ENCODE measurements around the gene FRMPD4.

The FRMPD4 gene

DNA sequence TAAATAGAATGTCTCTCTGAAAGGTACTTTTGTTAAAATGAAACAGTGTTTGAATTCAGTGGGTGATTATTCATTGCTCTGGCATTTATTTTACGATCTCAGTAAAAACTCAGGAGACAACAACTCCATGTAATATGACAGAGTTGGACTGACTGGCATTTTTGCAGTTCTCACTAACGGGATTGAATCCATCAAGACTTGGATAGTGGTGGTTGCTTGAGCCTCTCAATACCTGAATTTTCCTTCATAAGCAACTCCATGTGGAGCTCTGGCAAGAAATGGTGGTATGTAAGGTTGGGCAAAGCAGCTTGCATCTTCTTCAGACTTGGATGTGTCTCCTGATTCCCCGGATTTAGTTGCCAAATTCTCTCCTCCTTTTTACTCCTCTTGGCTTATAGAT is 72.7 kb downstream of the FRMPD4 start:
- DNase-seq = no peak

DNA sequence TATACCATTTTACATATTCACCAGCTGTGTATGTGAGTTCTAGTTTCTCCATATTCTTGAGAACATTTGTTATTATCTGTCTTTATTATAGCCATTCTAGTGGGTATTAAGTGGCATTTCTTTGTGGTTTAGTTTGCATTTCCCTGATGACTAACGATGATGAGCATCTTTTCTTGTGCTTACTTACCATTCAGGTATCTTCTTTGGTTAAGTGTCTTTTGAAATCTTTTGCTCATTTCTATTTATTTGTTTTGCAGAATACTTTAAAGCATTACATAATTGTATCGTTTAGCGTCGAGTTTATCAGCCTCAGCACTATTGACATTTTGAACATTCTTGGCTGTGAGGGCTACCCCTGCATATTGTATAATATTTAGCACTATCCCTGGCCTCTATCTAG is 85.4 kb downstream of the FRMPD4 start:
- no peak for DNase-seq

DNA sequence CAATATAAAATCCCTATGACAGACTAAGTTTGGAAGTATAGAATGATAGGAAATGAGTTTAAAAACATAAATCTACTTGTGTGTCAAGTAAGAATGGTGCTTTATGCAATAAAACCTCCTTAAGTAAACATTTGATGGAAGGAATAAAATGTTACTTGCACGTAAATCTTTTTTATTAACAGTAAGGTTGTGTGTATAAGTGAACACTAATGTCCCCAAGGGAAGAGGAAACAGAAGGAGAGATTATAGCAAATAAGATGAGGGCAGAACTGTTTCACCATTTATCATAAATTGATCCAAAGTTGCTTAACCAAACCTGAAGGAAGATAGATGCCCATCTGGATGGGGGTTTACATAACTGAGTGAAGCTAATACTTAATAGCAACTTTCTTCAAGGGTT is 86.8 kb downstream of the FRMPD4 start:
- DNase-seq = peak; percentile 2

DNA sequence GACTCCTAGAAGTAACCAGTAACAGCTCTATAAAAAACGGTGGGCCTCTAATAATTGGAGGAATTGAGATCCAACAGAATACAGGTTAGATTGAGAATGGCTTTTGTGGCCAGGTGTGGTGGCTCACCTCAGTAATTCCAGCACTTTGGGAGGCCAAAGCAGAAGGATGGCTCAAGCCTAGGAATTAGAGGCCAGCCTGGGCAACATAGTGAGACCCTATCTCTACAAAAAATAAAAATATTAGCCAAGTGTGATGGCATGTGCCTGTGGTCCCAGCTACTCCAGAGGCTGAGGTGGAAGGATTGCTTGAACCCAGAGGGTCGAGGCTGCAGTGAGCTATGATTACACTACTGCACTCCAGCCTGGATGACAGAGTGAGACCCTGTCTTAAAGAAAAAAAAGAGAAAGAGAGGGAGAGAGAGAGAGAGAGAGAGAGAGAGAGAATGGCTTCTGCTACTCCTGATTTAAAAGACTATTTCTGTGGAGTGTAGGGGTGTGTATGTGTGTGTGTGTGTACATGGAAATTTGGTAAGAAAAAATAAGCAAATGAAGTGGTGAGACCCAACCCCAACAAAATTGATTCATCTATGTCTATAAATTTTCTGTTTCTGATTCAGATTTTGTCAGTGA is 89.3 kb downstream of the FRMPD4 start:
- no peak for DNase-seq

DNA sequence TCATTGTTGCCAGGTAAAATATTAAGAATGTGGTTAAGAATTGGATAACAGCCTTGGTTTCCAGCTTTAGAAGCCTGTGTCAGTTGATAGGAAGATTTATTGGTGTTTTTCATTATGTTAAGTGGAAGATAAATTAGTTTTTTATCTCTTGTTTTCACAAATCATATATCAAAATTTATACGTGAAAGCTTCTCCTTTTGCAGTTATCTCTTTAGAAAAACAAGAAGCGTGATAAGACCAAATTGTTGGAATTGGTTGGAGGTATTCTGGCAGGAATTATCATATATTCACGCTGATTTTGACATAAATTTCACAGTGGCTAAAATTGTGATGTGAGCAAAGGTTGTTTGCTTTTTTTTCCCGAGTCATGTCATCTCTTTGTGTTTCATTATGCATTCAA is 90.6 kb downstream of the FRMPD4 start:
- DNase-seq = no peak

DNA sequence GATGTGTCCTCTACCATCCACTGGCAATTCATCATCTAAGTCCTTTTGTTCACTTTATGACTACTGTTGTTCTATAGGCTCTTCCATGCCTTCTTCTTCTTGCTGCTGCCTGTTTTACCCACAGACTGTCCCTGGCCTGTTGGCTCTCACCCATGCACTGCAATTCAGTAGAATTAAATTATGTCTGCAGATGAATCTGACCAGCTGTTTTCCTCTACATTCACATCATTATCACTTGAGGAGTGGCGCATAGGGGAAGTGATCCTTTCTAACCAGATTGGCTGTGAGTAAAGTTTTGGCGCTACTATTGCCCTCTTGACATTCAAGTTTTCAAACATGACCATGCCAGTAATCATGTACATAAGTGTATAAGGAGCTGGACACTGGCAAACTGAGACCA is 91.7 kb downstream of the FRMPD4 start:
- DNase-seq = no peak

DNA sequence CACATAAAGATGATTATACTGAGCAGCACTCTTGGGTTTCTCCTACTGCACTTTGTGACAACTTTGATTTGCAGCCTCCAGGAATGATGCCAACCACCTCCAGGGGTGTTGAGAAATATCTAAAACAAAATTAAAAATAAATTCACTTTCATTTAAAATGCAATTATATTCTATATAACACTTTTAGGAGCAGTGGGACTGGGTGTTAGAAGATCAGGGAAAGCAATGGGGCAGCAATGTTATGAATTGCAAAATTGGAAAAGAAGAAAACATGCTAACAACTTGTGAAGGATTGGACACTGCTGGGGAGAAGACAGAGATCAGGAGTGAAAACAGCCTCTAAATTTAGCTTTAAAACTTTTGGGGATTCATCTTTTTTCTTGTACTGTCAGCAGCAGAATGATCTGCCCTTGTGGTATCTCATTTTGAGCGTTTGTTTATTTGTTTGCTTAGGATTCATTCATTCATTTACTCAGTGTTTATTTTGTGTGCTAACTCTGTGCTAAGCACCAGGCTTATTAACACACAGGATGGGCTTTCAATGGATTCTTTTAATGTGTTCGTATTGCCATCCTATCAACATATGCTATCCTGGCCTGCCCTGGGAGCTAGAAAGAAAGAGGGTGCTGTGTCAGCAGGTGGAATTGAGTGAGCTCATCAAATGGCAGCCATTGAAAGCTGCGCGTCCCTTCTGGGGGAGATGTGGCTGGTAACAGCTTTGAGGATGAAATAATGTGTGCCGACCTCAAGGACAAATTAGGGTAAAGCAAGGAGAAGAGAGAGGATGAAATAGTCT is 96.5 kb downstream of the FRMPD4 start:
- DNase-seq = no peak

DNA sequence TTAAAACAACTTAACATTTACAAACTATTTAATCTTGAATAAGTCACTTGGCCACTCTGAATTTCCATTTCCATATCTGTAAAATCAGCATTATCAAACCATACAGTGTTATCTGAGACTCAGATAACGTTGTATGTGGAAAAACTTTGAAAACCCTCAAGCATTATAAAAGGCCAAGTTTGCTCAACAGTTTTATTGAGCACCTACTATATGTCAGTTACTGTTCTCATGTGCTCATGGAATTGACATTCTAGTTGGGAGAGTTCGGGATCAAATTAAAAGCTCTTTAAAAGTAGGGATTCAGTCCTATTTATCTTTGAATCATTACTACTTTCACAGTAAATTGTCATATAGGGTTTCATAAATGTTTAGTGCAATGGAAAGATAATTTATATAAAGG is 97.9 kb downstream of the FRMPD4 start:
- no peak for DNase-seq

DNA sequence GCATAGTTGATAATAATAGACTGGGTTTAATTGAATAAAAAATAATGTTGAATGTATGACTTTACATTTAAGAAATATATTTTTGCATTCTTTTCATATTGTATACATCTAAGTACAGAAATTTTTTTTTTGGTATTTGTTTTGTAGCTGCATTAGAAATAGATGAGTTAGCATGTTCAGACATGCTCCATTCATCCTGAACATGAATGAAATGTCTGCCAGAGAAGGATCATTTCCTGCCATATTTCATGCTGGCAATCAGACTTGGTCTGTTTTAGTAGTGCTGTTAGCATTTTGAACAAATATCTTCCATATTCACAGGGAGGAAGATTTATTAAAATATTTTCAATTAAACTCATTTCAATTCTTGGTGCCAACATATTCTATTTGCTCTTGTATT is 98.9 kb downstream of the FRMPD4 start:
- DNase-seq = no peak

DNA sequence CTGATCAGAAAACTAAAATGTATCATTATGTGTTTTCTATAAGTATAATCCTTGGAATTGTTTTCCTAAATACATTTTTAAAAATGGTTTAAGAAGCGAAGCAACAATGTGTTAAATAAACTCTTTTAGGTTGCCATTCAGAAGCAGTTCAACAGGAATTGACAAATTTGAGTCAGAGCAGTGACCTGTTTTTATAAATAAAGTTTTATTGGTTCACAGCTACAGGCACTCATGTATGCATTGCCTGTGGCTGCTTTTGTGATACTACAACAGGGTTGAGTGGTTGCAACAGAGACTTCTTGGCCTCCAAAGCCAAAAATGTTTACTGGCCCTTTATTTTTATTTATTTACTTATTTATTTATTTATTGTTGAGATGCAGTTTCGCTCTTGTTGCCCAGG is 99.5 kb downstream of the FRMPD4 start:
- no peak for DNase-seq

DNA sequence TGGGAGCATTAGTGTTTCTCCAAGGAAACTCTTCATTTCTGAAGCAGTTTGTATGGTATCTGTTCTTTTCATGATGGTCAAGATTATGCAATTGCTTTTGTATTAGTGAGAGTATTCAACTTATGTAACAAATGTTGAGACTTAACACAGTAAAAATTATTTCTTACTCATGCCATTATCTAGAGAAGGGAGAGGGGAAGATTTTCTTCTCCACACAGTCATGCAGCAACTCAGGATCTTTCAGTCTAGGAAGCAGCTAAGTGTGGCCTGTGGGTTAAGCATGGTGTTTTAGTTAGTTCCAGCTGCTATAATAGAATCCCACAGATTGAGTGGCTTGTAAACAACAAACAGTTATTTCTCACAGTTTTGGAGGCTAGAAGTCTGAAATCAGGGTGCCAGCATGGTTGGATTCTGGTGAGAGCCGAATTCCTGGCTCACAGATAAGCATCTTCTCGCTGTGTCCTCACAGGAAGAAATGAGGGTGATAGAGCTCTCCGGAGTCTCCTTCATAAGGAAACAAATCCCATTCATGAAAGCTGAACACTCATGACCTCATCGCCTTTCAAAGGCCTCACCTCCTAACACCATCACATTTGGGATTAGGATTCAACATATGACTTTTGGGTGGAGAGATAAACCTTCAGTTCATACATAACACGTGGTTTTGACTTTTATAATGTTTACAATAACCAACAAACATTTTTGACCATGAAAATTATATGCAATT is 101.2 kb downstream of the FRMPD4 start:
- no peak for DNase-seq

DNA sequence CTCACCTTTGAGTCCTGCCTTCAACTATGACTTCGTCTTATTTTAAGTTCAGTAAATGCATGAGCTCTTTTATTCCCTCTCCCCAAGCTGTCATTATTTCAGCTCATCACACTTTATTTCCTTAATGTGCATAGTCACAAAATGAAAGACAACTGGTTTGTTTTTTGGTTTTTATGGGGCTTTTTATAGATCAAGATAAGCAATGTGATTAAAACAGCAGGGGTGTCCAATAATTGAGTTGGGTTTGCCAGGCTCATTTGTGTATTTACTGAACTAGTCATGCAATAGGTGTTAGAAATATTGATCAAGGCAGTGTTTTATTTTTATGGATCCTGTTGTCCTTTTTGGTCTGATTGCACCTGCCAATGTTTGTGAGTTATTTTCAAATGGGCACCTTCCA is 102.2 kb downstream of the FRMPD4 start:
- DNase-seq = no peak

DNA sequence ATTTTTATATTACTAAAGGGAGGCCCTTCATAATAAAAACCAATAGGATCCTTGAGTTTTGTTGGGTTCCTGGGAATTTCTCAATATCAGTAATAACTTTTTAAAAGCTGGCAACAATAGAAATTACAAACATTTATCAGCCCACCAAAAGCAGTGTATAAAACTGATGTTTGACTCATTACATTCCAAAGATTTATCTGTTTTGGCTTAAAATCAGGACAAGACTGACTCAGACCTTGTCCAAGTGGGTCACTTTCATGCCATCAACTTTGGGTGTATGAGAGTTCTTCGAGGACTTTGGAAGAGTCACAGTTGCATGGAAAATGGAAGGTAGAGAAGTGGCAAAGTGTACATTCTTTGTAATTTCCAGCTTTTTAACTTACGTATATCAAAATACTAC is 102.8 kb downstream of the FRMPD4 start:
- no peak for DNase-seq

DNA sequence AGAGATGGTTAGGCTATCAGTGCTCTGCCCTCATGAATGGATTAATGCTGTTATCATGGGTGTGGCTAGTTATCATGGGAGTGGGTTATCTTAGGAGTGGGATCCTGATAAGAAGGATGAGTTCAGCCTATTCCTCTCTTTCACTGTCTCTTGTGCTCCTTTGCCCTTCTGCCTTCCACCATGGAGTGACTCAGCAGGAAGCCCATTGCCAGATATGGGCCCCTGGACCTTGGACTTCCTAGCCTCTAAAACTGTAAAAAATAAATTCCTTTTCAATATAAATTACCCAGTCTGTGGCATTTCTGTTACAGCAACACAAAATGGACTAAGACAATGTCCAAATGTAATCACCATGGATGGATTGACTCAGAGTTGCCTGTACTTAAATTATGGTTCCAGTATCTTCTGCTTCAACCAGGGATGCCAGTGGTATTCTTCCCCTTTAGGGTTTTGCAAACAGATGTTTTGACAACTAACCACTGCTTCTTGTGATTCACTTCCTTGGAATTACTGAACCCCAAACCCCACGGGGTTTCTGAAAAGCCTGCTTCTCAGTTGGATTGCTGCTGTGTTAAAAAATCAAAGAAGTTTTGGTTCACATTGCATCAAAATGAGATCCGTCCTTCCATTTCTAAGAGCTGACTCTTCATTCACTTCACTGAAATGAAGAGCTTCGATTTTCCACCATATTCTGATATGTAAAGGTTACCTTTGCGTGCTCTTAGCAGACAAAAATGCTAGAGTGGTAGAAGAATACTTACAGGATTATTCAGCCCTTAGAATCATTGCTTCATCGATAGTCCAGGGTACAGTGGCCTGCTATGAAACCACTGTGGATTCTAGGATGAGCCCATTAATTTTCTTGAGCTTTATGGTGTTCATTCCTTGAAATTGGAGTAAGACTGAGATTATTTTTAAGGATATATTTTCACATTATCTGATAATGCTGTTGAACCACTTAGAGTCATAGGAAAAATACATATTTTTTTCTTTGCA is 107.7 kb downstream of the FRMPD4 start:
- DNase-seq = no peak

DNA sequence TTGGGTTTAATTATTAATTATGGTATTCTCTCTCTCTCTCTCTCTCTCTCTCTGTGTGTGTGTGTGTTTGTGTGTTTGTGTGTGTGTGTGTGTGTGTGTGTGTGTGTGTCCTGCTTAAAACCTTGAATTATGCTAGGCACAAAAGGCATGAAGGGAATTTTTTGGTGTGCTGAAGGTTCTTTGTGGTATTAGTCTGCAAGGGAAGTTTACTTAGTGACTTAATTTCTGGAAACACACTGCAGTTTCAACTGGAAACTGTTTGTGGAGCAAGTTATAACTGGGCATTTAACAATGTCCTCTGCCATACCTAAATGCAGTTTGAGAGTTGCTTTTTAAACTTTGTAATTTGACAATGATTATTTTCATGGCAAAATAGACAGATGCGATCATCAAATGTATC is 111.7 kb downstream of the FRMPD4 start:
- DNase-seq = no peak

DNA sequence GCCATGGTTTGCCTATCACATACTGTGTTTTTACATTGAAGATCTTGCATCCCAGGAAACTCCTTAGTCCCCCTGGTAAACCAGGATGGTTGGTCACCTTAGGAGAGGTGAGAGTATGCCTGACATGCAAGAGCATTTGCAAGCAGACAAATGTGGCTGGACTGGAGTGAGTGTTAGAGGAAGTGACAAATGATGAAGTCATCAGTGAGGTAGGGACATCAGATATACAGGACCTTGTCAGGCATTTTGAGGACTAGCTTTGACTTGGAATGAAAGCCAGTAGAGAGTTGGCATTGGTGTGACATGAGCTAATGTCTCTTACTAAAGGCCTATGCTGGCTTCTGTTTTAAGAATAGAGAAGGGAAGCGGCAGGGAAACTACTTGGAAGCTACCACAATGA is 124.9 kb downstream of the FRMPD4 start:
- DNase-seq = no peak

DNA sequence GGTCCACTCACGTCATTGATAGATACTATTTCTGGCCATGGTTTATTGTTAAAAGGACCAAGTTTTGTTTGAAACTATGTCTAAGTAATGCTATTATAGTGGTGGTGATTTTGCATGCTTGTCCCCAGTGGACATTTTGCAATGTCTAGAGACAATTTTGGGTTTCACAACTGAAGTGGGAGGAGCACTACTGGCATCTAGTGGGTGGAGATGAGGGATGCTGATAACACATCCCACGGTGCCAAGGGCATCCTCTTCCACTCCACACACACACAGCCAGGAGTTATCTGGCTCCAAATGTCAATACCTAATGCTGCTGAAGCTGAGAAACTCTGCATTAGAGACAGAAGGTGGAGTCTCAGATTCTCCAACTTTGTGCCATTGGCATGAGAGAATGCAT is 131.2 kb downstream of the FRMPD4 start:
- DNase-seq = no peak

DNA sequence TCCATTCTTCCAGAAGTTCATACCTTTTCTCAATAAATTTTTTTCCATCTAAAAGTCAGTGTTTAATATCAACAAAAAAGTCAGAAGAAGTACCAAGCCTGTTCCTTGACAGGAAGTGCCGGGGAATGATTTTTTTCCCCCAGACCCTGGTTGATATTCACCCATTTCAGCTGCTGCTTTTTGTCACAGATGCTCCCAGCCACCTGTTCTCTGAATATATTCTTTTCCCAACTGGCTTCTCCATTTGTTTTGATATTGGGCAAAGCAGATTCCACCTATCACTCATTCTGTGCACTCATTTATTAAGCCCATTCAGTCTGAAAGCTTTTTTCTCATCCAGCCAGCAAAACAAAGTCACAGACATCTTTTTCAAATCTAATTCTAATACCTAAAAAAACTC is 139.9 kb downstream of the FRMPD4 start:
- DNase-seq = no peak

DNA sequence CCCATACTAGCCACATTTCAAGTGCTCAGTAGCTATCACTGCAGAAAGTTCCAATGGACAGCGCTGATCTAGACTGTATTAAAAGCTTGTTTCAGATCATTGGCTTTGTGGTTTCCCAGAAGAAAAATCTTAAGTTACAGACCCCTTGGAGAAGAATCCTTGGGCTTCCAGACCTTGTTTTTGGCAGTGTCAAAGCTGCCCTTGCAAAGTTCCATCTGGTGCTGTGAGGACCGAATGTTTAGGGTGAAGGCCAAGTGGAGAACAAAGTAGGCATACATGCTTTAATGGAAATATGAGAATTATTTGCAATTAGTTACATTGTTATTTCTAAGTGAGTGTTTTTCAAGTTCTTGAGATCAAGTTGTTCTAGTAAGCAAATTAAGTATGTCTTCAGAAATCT is 144.7 kb downstream of the FRMPD4 start:
- no peak for DNase-seq

DNA sequence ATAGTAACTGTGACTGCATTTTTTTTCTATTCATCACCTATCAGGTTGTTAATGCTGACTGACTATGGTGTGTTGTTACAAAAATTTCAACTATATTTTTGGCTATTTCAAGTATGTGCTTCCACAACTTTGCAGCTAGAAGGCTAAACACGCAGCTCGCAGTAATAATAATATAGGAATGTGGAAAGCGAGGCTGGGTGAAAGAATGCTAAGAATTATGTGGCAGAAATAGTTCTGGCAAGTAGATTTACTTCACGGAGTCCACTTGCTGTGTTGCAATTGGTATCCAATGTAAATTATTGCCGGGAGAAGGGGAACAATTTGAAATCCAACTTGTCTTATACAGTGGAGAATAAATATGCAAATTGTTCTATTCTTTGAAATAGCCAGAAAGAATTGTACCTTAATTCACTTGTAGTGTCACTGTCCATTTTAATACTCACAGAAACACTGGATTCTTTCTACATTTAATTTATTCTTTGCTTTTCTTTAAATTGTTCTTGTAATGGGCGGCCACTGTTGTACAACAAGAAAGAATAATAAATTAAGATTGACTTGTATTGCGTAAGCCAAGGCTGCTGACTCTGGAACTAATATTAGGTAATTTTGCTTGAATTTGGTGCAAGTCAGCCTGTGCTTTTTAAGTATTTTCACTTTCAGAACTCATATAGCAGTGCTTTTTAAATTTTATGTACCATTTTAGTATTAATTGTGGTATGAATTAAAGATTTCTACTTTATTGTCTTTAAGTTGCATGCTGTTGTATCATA is 154.9 kb downstream of the FRMPD4 start:
- DNase-seq = no peak

DNA sequence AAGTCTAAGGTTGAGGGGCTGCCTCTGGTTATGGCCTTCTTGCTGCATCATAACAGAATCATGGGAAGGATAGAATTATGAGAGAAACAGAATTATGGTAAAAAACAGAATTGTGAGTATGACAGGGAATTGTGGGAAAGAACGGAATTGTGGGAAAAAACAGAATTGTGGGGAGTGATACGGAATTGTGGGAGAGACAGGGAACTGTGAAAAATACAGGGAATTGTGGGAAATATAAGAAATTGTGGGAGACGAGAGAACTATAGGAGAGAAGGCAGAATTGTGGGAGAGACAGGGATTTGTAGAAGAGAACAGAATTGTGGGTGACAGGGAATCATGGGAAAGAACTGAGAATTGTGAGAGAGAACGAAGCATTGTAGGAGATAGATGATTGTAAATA is 159.1 kb downstream of the FRMPD4 start:
- no peak for DNase-seq

DNA sequence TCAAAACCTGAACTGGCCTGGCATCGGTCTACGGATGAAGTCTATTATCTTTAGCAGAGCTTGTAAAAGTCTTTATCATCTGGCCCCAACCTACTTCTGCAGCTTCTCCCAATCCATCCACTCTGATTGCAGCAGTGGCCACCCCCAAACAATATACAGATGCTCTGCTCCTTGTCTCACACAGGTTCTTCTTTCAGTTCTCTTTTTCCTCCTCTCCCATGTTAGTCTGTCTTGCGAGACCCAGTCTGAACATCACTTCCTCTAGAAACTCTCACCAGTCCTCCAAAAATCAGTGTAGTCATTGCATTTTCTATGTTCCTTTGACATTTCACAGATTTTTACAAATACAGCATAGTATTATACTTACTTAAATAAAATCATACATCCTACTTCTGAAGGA is 163.0 kb downstream of the FRMPD4 start:
- DNase-seq = no peak
